Naive B cell (primary cell): ENCODE measurements around the gene CYS1. TPM values are rescaled to one million over a fixed set of nuclear protein-coding genes. Genes with fewer than 3 reads are reported as not detected.
"Not testable (repeated sequence)": the region's sequence is repeated elsewhere in the genome, so short reads cannot be mapped to it uniquely, and the experiment has no call there.

ENCODE experiments used
- ATAC-seq, 2 donors: fragments of 150-1000 bp; cut with Tn5 transposase; 2 replicates each; pipeline ENCODE4 v1.10.0; 2021; ENCODE audit warnings: low read depth in 2 of 2, mild to moderate bottlenecking in 2 of 2, moderate library complexity in 2 of 2
- DNase-seq: peaks from one replicate; pipeline ENCODE4 v3.0.0; 2022
- H3K27ac Mint-ChIP-seq, 6 donors: one replicate each; pipeline ENCODE4 v1.8.0; 2020 to 2022; ENCODE audit warnings: mild to moderate bottlenecking in 6 of 6, mixed read lengths in 6 of 6, moderate library complexity in 5 of 6, inconsistent platforms in 2 of 6
- H3K27me3 Mint-ChIP-seq, 3 donors: one replicate each; pipeline ENCODE4 v1.8.0; 2021 to 2022; ENCODE audit warnings: mixed read lengths in 3 of 3, mild to moderate bottlenecking in 1 of 3
- H3K36me3 Mint-ChIP-seq, 2 donors: one replicate each; pipeline ENCODE4 v1.8.0; 2020 to 2022; ENCODE audit warnings: mixed read lengths in 2 of 2, inconsistent platforms in 1 of 2, mild to moderate bottlenecking in 1 of 2
- H3K4me1 Mint-ChIP-seq, 3 donors: one replicate each; pipeline ENCODE4 v1.8.0; 2020 to 2022; ENCODE audit warnings: mixed read lengths in 3 of 3, inconsistent platforms in 1 of 3, mild to moderate bottlenecking in 1 of 3, moderate library complexity in 1 of 3
- H3K4me3 Mint-ChIP-seq, 8 donors: one replicate each; pipeline ENCODE4 v1.8.0; 2020 to 2022; ENCODE audit warnings: mild to moderate bottlenecking in 8 of 8, mixed read lengths in 8 of 8, moderate library complexity in 8 of 8, inconsistent platforms in 2 of 8
- H3K9me3 Mint-ChIP-seq, 7 donors: one replicate each; pipeline ENCODE4 v1.8.0; 2020 to 2022; ENCODE audit warnings: mixed read lengths in 7 of 7, mild to moderate bottlenecking in 5 of 7, inconsistent platforms in 2 of 7, moderate library complexity in 1 of 7
- polyA plus RNA-seq, 6 donors: library from polyadenylated mRNA; unstranded; fragments of 300-500 nt; fragmentation: Illumina TruSeq; gene quantifications; one replicate each; pipeline ENCODE4 v1.2.3, GENCODE V29; 2021; ENCODE audit warnings: low read depth in 6 of 6

The CYS1 gene
- polyA plus RNA-seq, 6 donors from 2014 or later, result not detected

DNA sequence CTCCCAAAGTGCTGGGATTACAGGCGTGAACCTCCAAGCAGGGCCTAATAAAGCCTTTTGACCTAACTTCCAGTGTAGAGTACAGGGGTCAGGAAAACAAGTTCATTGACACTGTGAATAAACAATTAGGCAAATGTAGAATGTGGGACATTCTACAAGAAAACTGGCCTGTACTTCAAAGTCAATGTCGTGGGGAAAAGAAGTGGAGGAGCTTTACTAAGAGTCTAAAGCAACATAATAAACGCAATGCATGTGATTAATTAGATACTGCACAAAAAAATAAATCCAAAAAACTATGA, 38.8 kb upstream of the CYS1 start:
- peaks cover 14 to 28% (median 22%) of the 10 kb centered on the region in 3 donors for H3K4me1 Mint-ChIP-seq
- no peaks in the 10 kb centered on the region for H3K36me3 Mint-ChIP-seq
- ATAC-seq, result no peak
- no peaks in the 10 kb centered on the region for H3K9me3 Mint-ChIP-seq
- H3K27ac Mint-ChIP-seq, result no peak overlapping the region
- H3K27me3 Mint-ChIP-seq, result peaks cover 8 to 12% (median 10%) of the 10 kb centered on the region in 3 donors
- peak overlapping the region in 5 of 8 donors; percentile 4 to 90 (median 18) for H3K4me3 Mint-ChIP-seq
- no peak for DNase-seq

DNA sequence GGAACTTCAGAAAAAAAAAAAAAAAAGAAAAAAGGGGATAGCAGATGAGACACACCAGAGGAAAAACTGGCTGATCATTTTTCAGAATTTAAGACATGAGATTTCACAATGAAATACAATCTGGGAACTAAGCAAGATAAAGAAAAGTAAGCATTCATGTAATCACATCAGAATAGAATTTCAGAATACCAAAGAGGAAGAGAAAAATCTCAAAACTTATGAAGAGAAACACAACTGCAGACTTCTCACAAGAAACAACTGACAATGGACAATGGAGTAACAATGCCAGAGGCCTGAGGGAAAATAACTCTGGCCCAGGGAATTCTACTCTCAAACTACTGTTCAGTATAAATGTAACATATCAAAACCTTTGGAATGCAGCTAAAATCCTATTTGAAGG, 29.1 kb upstream of the CYS1 start:
- Mint-ChIP-seq H3K27ac (peak overlapping the region in 1 of 6 donors; percentile 31), H3K4me1 (no peaks in the 10 kb centered on the region), H3K36me3 (peaks cover 8 to 9% of the 10 kb centered on the region in 2 donors), H3K9me3 (peaks cover 0 to 12% (median 9%) of the 10 kb centered on the region in 7 donors), H3K27me3 (peaks cover 0 to 6% (median 0%) of the 10 kb centered on the region in 3 donors), H3K4me3 (no peak overlapping the region)
- ATAC-seq, result no peak
- no peak for DNase-seq

DNA sequence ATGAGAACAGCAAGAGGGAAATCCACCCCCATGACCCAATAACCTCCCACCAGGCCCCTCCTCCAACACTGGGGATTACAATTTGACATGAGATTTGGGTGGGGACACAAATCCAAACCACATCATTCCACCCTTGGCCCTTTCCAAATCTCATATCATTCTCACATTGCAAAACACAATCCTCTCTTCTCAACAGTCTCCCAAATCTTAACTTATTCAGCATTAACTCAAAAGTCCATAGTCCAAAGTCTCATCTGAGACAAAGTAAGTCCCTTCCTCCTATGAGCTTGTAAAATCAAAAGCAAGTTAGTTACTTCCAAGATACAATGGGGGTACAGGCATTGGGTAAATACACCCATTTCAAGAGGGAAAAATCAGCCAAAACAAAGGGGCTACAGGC, 24.7 kb upstream of the CYS1 start:
- not testable (repeated sequence) for ATAC-seq, H3K4me1 Mint-ChIP-seq, DNase-seq, H3K27me3 Mint-ChIP-seq, H3K27ac Mint-ChIP-seq, H3K36me3 Mint-ChIP-seq, H3K4me3 Mint-ChIP-seq
- peaks cover 0 to 12% (median 9%) of the 10 kb centered on the region in 7 donors for H3K9me3 Mint-ChIP-seq

DNA sequence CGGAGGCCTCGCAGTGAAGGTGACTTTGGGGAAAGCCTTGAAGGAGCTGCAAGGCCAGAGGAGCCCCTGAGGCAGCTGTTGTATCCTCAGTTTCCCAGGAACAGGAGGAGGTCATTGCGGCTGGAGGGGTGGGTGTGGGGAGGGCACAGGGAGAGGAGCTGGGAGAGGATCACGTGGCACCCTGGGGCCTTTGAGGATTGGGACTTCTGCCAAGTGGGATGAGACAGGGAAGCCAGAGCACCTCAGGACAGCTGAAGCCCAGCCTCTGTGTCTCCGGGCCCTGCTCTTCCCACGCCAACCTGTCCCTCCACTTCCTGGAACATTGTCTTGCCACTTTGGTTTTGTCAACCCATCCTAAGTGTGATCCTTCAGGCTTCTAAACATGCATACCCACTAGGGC, 23.0 kb upstream of the CYS1 start:
- Mint-ChIP-seq H3K4me3 (peak overlapping the region in 1 of 8 donors; percentile 19), H3K9me3 (peaks cover 0 to 12% (median 9%) of the 10 kb centered on the region in 7 donors), H3K27ac (no peak overlapping the region), H3K36me3 (peaks cover 8 to 9% of the 10 kb centered on the region in 2 donors), H3K27me3 (peaks cover 2 to 6% (median 3%) of the 10 kb centered on the region in 3 donors), H3K4me1 (peaks cover 0 to 6% (median 0%) of the 10 kb centered on the region in 3 donors)
- DNase-seq (no peak), ATAC-seq (no peak)

DNA sequence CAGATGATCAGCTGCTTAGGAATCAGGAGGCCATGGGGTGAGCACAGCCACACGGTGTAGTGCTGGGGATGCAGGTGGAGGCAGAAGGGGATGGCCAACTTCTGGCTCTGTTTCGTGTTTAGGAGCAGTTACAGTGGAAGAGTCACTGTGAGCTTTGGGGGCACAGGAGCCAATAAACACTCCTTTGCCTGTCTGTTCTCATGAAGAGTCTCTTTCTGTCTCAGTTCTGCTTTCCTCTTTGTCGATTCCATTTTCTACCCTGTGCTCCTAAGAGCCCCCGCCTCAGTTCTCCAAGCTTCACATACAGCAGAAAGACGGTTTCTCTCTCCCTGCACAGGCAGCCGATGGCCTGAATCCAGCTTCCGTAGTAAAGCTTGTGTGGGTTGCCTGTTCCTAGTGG, 21.3 kb upstream of the CYS1 start:
- DNase-seq, result no peak
- H3K27ac Mint-ChIP-seq, result no peak overlapping the region
- peaks cover 0 to 7% (median 2%) of the 10 kb centered on the region in 7 donors for H3K9me3 Mint-ChIP-seq
- H3K4me1 Mint-ChIP-seq, result peaks cover 0 to 12% (median 6%) of the 10 kb centered on the region in 3 donors
- H3K27me3 Mint-ChIP-seq, result peaks cover 10 to 13% (median 11%) of the 10 kb centered on the region in 3 donors
- no peak overlapping the region for H3K4me3 Mint-ChIP-seq
- peaks cover under 1% of the 10 kb centered on the region in 2 donors for H3K36me3 Mint-ChIP-seq
- ATAC-seq, result no peak

DNA sequence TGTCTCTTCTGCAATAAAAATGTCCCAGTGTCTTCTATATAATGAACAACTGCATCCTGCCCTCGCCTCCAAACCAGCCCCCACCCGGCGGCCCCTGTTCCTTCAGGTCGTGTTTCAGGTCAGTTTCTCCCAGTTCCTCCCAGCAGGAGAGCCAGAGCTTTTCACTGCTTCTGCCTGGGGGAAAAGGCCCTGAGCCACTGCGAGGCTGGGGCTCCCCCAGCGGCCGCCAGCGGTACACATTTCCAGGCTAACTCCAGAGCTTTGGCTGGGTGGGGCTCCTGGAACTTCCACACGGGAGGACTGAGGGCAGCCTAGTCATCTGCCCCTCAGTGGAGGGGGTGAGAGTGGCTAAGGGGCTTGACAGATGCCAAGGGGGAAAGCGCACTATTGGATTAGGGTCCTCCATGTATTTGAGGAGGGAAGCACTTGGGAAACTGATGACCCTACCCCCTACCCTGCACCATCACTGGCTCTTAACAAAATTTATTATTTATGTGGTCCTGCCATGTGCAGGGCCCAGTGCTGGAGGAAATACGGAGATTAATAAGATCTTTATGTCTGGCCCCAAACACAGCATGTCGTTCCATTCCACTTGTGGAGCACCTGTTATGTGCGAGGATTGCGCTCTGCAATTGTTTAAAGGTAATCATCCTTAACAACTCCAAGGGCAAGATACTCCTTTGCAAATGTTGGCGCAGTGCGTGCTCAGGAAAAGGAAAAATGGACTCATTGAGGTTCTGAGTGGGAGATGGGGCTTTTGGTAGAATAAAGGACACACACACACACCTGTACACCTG, 17.3 kb upstream of the CYS1 start:
- Mint-ChIP-seq H3K27ac (no peak overlapping the region), H3K27me3 (peaks cover 37 to 38% (median 37%) of the 10 kb centered on the region in 3 donors), H3K4me1 (peaks cover 0 to 12% (median 6%) of the 10 kb centered on the region in 3 donors), H3K9me3 (peaks cover 0 to 3% (median 1%) of the 10 kb centered on the region in 7 donors), H3K36me3 (peaks cover 0 to 2% of the 10 kb centered on the region in 2 donors), H3K4me3 (no peak overlapping the region)
- DNase-seq (no peak), ATAC-seq (peak; percentile 55 to 67)

DNA sequence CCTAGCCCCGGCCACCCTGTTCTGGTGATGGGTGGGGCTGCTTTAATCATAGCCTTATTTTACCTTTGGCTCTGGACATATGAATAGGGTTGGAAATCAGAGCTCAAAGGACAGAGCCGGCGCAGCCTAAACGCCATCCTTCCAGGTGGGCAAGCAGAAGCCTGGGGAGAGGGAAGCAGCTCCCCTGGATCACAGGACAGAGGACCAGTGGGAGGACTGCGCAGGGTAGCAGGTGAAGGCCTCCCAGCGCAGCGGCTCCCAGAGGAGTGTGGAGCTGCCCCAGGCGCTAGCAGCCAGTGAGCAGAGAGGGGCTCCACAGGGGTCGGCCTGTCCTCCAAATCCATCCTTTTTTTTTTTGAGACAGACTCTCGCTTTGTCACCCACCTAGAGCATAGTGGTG, 16.4 kb upstream of the CYS1 start:
- Mint-ChIP-seq H3K27me3 (peaks cover 45 to 47% (median 46%) of the 10 kb centered on the region in 3 donors), H3K27ac (no peak overlapping the region), H3K36me3 (peaks cover 0 to 4% of the 10 kb centered on the region in 2 donors), H3K4me1 (peaks cover 0 to 11% (median 6%) of the 10 kb centered on the region in 3 donors), H3K9me3 (peaks cover 0 to 11% (median 6%) of the 10 kb centered on the region in 7 donors), H3K4me3 (no peak overlapping the region)
- DNase-seq, result no peak
- ATAC-seq, result no peak

DNA sequence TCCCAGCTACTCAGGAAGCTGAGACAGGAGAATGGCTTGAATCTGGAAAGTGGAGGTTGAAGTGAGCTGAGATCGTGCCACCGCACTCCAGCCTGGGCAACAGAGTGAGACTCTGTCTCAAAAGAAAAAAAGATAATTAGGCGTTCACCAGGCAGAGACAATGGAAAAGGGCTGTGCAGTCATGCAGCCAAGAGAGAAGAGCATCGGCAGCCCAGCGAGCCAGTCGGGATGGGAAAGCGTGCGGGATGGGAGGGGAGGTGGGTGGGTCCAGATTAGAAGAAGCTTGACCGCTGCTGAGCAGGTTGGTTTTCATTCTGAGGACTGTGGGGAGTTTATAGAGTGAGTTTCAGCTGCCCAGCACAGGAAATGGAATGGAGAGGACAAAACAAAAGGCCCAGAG, 15.0 kb upstream of the CYS1 start:
- ATAC-seq, result no peak
- H3K36me3 Mint-ChIP-seq, result peaks cover 4 to 7% of the 10 kb centered on the region in 2 donors
- peaks cover 42 to 53% (median 52%) of the 10 kb centered on the region in 3 donors for H3K27me3 Mint-ChIP-seq
- H3K4me1 Mint-ChIP-seq, result peaks cover 5 to 13% (median 12%) of the 10 kb centered on the region in 3 donors
- H3K9me3 Mint-ChIP-seq, result peaks cover 0 to 14% (median 9%) of the 10 kb centered on the region in 7 donors
- no peak overlapping the region for H3K27ac Mint-ChIP-seq
- H3K4me3 Mint-ChIP-seq, result no peak overlapping the region
- no peak for DNase-seq

DNA sequence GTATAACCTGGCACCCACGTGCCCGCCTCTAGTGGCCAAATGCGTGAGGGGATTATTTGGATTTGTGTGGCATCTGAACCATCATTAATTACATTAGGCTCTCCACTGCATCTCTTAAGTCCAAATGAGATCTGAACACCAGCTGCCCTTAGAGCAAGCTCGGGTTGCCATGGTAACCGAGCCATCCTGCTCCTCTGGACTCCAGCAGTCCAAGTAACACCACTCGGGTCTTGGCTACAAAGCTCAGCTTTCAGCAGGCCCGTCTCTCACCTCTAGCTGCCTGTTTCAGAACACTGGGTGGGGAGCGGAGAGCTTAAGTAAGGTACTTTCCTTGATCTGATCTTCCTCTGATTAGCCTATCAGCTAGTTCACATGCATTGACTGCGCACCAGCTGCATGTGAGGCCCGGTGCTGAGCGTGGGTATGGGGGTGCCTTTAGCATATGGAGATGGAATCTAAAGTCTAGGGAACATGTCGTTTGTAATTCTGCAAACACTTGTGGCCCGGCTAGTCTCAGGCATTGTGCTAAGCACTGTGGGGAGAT, 14.1 kb upstream of the CYS1 start:
- ATAC-seq, result no peak
- Mint-ChIP-seq H3K36me3 (peaks cover 4 to 7% of the 10 kb centered on the region in 2 donors), H3K4me3 (peak overlapping the region in 1 of 8 donors; percentile 64), H3K27ac (peak overlapping the region in 1 of 6 donors; percentile 1), H3K27me3 (peaks cover 42 to 53% (median 52%) of the 10 kb centered on the region in 3 donors), H3K4me1 (peaks cover 5 to 18% (median 12%) of the 10 kb centered on the region in 3 donors), H3K9me3 (peaks cover 0 to 14% (median 9%) of the 10 kb centered on the region in 7 donors)
- DNase-seq, result no peak

DNA sequence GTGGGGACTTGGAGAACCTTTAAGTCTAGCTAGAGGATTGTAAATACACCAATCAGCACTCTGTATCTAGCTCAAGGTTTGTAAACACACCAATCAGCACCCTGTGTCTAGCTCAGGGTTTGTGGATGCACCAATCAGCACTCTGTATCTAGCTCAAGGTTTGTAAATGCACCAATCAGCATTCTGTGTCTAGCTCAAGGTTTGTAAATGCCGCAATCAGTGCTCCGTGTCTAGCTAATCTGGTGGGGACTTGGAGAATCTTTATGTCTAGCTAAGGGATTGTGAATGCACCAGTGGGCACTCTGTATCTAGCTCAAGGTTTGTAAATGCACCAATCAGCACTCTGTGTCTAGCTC, 11.7 kb upstream of the CYS1 start:
- H3K4me1 Mint-ChIP-seq, result peaks cover 5 to 11% (median 5%) of the 10 kb centered on the region in 3 donors
- H3K27me3 Mint-ChIP-seq, result peaks cover 33 to 51% (median 41%) of the 10 kb centered on the region in 3 donors
- H3K4me3 Mint-ChIP-seq, result peak overlapping the region in 7 of 8 donors; percentile 55 to 87 (median 77)
- ATAC-seq, H3K36me3 Mint-ChIP-seq, H3K27ac Mint-ChIP-seq, DNase-seq: not testable (repeated sequence)
- H3K9me3 Mint-ChIP-seq, result peaks cover 0 to 14% (median 9%) of the 10 kb centered on the region in 7 donors

DNA sequence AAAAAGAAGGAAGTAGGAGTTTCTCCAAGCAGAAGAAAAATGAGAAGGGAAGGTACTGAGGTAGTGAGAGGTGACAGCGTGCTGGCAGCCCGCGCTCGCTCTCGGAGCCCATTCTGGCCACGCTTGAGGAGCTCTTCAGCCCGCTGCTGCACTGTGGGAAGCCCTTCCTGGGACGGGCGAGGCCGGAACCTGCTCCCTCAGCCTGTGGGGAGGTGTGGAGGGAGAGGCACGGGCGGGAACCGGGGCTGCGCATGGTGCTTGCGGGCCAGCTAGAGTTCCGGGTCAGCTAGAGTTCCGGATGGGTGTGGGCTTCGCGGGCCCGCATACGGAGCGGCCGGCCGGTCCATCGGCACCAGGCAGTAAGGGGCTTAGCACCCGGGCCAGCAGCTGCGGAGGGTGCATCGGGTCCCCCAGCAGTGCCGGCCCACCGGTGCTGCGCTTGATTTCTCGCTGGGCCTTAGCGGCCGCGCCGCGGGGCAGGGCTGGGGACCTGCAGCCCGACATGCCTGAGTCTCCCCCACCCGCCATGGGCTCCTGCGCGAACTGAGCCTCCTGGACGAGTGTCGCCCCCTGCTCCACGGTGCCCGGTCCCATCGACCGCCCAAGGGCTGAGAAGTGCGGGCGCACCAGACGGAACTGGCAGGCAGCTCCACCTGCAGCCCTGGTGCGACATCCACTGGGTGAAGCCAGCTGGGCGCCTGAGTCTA, 11.1 kb upstream of the CYS1 start:
- Mint-ChIP-seq H3K4me1 (peaks cover 5 to 11% (median 5%) of the 10 kb centered on the region in 3 donors), H3K27me3 (peaks cover 32 to 56% (median 43%) of the 10 kb centered on the region in 3 donors), H3K4me3 (peak overlapping the region; percentile 66 to 91 (median 83)), H3K9me3 (peaks cover 0 to 14% (median 9%) of the 10 kb centered on the region in 7 donors), H3K27ac (peak overlapping the region in 1 of 6 donors; percentile 83), H3K36me3 (peaks cover 4 to 7% of the 10 kb centered on the region in 2 donors)
- DNase-seq, result no peak
- ATAC-seq, result peak; percentile 63 to 78

DNA sequence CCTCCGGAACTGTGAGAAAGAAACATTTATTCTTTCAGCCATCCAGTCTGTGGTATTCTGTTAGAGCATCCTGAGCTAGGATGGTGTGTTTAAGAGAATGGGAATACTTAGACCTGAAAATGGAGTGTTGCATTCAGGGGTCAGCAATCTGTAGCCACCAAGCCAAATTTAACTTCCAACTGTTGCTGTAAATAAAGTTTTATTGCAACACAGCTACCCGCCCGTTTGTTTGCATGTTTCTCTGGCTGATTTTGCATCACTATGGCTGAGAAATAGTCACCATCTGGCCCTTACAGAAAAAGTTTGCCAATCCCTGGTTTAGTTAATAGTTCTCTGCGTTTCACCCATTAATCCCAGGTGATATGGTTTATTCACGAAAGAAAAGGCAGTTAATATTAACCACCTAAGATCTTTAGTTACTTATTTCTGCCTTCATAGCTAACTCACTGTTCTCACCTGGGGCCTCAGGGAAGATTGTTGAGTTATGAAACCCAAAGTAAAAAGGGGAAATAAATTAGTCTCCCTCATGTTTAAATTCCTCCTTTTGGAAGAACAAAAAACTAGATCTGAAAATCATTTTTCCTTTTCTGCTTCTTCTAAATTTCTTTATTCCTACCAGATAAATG, 9.5 kb upstream of the CYS1 start:
- H3K27me3 Mint-ChIP-seq, result peaks cover 24 to 64% (median 51%) of the 10 kb centered on the region in 3 donors
- no peak for DNase-seq
- peaks cover 5 to 11% (median 5%) of the 10 kb centered on the region in 3 donors for H3K4me1 Mint-ChIP-seq
- peaks cover 0 to 14% (median 9%) of the 10 kb centered on the region in 7 donors for H3K9me3 Mint-ChIP-seq
- H3K36me3 Mint-ChIP-seq, result peaks cover 7 to 9% of the 10 kb centered on the region in 2 donors
- H3K4me3 Mint-ChIP-seq, result no peak overlapping the region
- no peak for ATAC-seq
- H3K27ac Mint-ChIP-seq, result no peak overlapping the region

DNA sequence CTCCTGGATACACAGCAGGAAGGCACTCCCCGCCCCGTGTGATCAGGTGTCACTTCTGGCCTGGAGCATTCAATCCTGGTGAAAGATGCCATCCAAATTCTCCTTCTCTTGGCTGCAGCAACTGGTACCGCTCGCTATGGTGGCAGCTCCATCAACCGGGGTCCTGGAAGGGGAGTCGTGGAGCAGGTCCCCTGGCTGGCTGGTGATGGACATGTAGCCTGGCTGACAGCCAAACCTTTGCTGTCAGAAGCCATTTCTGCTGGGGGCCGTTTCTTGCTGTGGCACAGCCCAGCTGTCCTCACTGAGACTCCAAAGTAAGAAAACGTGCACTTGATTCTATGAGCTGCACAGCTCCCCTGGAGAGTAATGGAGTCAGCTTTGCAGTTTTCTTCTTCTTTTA, 7.1 kb upstream of the CYS1 start:
- H3K4me3 Mint-ChIP-seq, result no peak overlapping the region
- H3K27ac Mint-ChIP-seq, result no peak overlapping the region
- DNase-seq (no peak), ATAC-seq (no peak)
- H3K4me1 Mint-ChIP-seq, result peaks cover 5 to 11% (median 5%) of the 10 kb centered on the region in 3 donors
- H3K9me3 Mint-ChIP-seq, result peaks cover 0 to 9% (median 5%) of the 10 kb centered on the region in 7 donors
- H3K36me3 Mint-ChIP-seq, result peaks cover 5 to 7% of the 10 kb centered on the region in 2 donors
- peaks cover 34 to 62% (median 51%) of the 10 kb centered on the region in 3 donors for H3K27me3 Mint-ChIP-seq
